ENCODE results near the gene MLH1. TPM values are rescaled to one million over a fixed set of nuclear protein-coding genes. Genes with fewer than 3 reads are reported as not detected.

MLH1 gene
- total RNA-seq, 2 experiments from 2014 or later, result 94.2 to 102 TPM

DNA sequence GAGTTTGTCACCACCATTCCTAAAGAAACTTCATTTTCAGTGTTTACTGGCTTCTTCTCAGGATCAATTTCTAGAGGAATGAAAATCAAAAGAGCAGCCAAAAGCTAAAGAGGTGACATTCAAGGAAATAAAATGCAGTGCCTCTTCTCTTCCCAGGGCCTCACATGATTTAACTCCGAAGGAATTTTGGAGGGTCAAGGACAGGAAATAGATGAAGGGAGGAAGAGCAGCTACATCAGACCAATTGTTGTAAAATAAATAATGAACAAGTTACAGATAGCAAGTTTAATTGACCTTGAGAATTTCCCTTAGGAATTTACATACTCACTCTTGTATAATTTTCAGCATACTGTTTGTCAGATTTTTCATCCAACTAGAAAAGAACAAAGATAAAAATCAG lies 103.0 kb downstream of the MLH1 start:
- no TSS peak for BruUV-seq (replicated peaks)
- Histone ChIP-seq H3K4me1 (ENCODE audit: insufficient read depth, low read length, poor library complexity, severe bottlenecking) (no peaks in the 10 kb centered on the region), H2AFZ (ENCODE audit: low read length) (no peak overlapping the region), H3K36me3 (ENCODE audit: insufficient read depth, low read length) (0 out of 2 replicates have a peak, but pooled peaks cover 2% of the 10 kb centered on the region), H3K4me2 (ENCODE audit: low read length) (no peak overlapping the region), H3K4me3 (ENCODE audit: low read depth, low read length, poor library complexity, severe bottlenecking) (no peak overlapping the region), H3K9me2 (ENCODE audit: insufficient read depth, low read length) (no peaks in the 10 kb centered on the region), H4K20me1 (ENCODE audit: insufficient read depth, low read length) (no peaks in the 10 kb centered on the region), H3K79me2 (ENCODE audit: insufficient read depth, low read depth, low read length) (no peaks in the 10 kb centered on the region), H3K9me3 (ENCODE audit: low read length) (no peaks in the 10 kb centered on the region), H3K27ac (ENCODE audit: low read depth, low read length, poor library complexity, severe bottlenecking) (no peak overlapping the region)
- ChIA-PET POLR2A (interaction anchor here (0.7 to 1.4 kb wide), 2 partner anchors 11 to 721 kb away, joined by 4 to 9 read pairs; no protein-coding TSS in a partner anchor), CTCF (ENCODE audit: unreplicated experiment) (no interaction called here)
- intact Hi-C loops (cut with micrococcal nuclease; ENCODE audit: unreplicated experiment), result no loop called here
- no peak for TF ChIP-seq EZH2phosphoT487 (IDR thresholded peaks at IDR 0.05; ENCODE audit: borderline replicate concordance, low read depth, low read length)
- TF ChIP-seq, protein P1, sequence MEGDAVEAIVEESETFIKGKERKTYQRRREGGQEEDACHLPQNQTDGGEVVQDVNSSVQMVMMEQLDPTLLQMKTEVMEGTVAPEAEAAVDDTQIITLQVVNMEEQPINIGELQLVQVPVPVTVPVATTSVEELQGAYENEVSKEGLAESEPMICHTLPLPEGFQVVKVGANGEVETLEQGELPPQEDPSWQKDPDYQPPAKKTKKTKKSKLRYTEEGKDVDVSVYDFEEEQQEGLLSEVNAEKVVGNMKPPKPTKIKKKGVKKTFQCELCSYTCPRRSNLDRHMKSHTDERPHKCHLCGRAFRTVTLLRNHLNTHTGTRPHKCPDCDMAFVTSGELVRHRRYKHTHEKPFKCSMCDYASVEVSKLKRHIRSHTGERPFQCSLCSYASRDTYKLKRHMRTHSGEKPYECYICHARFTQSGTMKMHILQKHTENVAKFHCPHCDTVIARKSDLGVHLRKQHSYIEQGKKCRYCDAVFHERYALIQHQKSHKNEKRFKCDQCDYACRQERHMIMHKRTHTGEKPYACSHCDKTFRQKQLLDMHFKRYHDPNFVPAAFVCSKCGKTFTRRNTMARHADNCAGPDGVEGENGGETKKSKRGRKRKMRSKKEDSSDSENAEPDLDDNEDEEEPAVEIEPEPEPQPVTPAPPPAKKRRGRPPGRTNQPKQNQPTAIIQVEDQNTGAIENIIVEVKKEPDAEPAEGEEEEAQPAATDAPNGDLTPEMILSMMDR (conservative IDR thresholded peaks at IDR 0.05; ENCODE audit: low read length), result no peak
- no peak for DNase-seq (ENCODE audit: low spot score)

DNA sequence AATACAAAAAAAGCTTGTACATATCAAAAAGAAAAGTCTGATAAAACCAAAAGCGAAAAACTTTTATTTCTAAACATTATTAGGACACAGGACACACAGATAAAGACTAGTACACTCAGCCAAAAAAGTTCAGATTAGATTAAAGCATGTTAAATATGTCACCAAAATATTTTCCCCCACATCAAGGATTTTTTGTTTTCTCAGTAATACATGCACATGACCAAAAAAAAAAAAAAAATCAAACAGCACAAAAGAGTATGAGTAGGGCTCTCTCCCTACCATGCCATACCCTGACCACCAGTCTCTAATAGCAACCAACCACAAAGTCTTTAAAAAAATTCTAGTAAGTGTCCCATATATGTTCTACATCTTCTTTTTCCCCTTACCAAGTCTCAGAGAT lies 103.7 kb downstream of the MLH1 start:
- TF ChIP-seq EZH2phosphoT487 (IDR thresholded peaks at IDR 0.05; ENCODE audit: borderline replicate concordance, low read depth, low read length), result no peak
- TF ChIP-seq, protein P1 (conservative IDR thresholded peaks at IDR 0.05; ENCODE audit: low read length), result no peak
- H3K27ac ChIP-seq (ENCODE audit: low read depth, low read length, poor library complexity, severe bottlenecking), result no peak overlapping the region
- POLR2A ChIA-PET, result interaction anchor here (0.7 to 1.4 kb wide), 3 partner anchors 12 to 722 kb away, joined by 4 to 9 read pairs (median 6); no protein-coding TSS in a partner anchor
- no peak for DNase-seq (ENCODE audit: low spot score)
- H3K4me2 ChIP-seq (ENCODE audit: low read length), result no peak overlapping the region
- H2AFZ ChIP-seq (ENCODE audit: low read length), result no peak overlapping the region
- intact Hi-C loops (cut with micrococcal nuclease; ENCODE audit: unreplicated experiment), result no loop called here
- no peaks in the 10 kb centered on the region for H3K4me1 ChIP-seq (ENCODE audit: insufficient read depth, low read length, poor library complexity, severe bottlenecking)
- CTCF ChIA-PET (ENCODE audit: unreplicated experiment), result no interaction called here
- H3K4me3 ChIP-seq (ENCODE audit: low read depth, low read length, poor library complexity, severe bottlenecking), result no peak overlapping the region
- BruUV-seq (replicated peaks), result no TSS peak
- H3K9me2 ChIP-seq (ENCODE audit: insufficient read depth, low read length), result no peaks in the 10 kb centered on the region
- no peaks in the 10 kb centered on the region for H3K9me3 ChIP-seq (ENCODE audit: low read length)
- H4K20me1 ChIP-seq (ENCODE audit: insufficient read depth, low read length), result no peaks in the 10 kb centered on the region
- no peaks in the 10 kb centered on the region for H3K79me2 ChIP-seq (ENCODE audit: insufficient read depth, low read depth, low read length)
- H3K36me3 ChIP-seq (ENCODE audit: insufficient read depth, low read length), result no peaks in the 10 kb centered on the region

DNA sequence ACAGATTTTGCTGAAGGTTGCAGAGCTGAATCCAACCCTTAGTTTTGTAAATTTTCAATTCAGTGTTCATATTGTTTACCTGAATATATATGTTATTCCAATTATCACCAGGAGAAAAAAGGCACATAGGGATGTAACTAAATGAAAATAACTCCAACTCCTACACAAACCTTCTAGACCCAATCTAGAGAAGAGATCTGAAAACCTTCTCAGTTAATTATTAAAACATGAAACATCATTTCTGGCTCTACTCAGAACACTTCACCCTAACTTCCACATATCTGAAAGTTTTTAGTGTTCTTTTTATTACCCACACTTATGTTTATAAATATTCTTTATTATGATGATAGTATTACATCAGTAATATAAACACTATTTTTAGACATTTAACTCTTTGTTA lies 104.5 kb downstream of the MLH1 start:
- Histone ChIP-seq H4K20me1 (ENCODE audit: insufficient read depth, low read length) (no peaks in the 10 kb centered on the region), H3K4me3 (ENCODE audit: low read depth, low read length, poor library complexity, severe bottlenecking) (no peak overlapping the region), H3K36me3 (ENCODE audit: insufficient read depth, low read length) (no peaks in the 10 kb centered on the region), H3K27ac (ENCODE audit: low read depth, low read length, poor library complexity, severe bottlenecking) (no peak overlapping the region), H3K4me1 (ENCODE audit: insufficient read depth, low read length, poor library complexity, severe bottlenecking) (no peaks in the 10 kb centered on the region), H3K79me2 (ENCODE audit: insufficient read depth, low read depth, low read length) (no peaks in the 10 kb centered on the region), H2AFZ (ENCODE audit: low read length) (no peak overlapping the region), H3K9me3 (ENCODE audit: low read length) (no peaks in the 10 kb centered on the region), H3K4me2 (ENCODE audit: low read length) (no peak overlapping the region), H3K9me2 (ENCODE audit: insufficient read depth, low read length) (no peaks in the 10 kb centered on the region)
- BruUV-seq (replicated peaks), result no TSS peak
- TF ChIP-seq EZH2phosphoT487 (IDR thresholded peaks at IDR 0.05; ENCODE audit: borderline replicate concordance, low read depth, low read length), result no peak
- TF ChIP-seq, protein P1 (conservative IDR thresholded peaks at IDR 0.05; ENCODE audit: low read length), result no peak
- POLR2A ChIA-PET, result interaction anchor here (0.7 to 1.4 kb wide), 2 partner anchors 13 to 303 kb away, joined by 4 to 6 read pairs; no protein-coding TSS in a partner anchor
- CTCF ChIA-PET (ENCODE audit: unreplicated experiment), result no interaction called here
- intact Hi-C loops (cut with micrococcal nuclease; ENCODE audit: unreplicated experiment), result no loop called here
- no peak for DNase-seq (ENCODE audit: low spot score)
